Activated T-cell treated with anti-CD3 and anti-CD28 coated beads, Interleukin-2, amount 50 U/mL, for 1 hour (primary cell): ENCODE data around the gene MRTFB.

Experiments used
- DNase-seq: peaks from one replicate; pipeline ENCODE4 v3.0.0-alpha.2; 2020

The MRTFB gene

DNA sequence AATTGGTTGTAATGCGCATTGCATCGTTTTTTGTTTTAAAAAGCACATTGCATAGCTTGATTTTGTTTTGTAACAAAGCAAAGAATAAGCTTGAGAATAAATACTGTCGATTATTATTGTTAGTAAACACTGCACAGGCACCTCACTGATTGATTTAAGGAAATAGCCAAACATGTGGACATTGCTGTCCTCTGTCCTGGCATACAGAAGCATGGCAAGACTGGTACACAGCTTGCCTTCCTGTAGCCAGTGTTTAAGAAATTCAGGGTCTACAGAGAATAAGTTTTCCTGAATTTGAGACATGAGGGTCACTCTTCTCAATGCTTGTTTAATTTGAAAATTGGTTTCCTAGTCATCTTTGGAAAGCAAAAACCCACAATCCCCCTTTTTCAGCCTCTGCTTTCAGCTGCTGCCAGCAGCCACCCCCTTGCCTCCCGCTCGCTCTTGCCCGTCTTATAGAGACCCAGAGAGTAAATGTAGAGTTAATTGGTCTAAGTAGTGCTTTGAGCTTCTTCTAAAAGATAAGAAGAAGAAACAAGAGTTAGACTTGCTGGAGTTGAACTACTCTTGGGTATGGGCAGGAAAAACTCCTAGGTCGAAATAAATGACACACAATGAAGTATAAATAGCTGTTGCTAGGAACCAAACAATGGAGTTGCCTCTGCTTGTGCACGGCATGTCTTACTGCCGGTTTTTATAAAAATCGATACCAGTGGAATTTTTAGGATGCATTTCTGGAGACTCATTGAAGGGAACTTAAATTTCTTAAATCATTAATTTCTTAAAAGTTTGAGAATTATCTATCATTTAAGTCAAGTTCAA is 116.6 kb downstream of the MRTFB start:
- DNase-seq = no peak

GRCh38 chr16:14193316-14193871 is 122.3 kb downstream of the MRTFB start:
- DNase-seq = no peak

GRCh38 chr16:14194721-14195120 is 123.6 kb downstream of the MRTFB start:
- no peak for DNase-seq

GRCh38 chr16:14196011-14196410 is 124.9 kb downstream of the MRTFB start:
- DNase-seq = no peak

GRCh38 chr16:14196539-14196938 is 125.4 kb downstream of the MRTFB start:
- no peak for DNase-seq

DNA sequence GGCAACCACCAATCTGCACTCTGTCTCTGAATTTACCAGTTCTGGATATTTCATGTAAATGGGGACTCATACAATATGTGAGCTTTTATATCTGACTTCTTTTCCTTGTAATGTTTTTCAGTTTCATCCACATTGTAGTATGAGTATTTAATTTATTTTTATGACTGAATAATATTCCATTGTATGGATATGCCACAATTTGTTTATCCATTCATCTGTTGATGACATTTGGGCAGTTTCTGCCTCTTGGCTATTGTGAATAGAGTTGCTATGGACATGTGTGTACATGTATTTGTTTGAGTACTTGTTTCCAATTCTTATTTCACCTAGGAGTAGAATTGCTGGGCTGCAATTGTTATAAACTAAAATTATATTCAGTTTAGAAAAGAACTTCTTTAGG is 126.9 kb downstream of the MRTFB start:
- no peak for DNase-seq

DNA sequence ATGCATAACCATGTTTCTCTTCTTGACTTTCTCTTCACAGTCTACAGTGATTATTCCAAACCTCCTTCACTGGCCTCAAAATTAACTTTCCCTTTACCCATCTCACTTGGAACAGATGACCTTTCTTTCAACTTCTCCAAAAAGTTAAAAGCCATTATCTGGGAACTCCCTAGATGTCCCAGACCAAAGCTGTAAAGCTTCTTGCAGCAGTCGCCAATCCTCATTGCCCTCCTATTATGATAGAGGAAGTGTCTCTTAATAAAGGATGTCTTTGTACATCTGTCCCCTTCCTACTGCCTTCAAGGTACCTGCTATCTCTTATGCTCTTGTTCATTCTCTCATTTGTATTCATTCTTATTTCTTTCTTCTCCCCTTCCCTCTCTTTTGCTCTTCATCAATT is 127.5 kb downstream of the MRTFB start:
- no peak for DNase-seq

- DNase-seq = no peak
Measured at GRCh38 chr16:14199199-14199598, 128.1 kb downstream of the MRTFB start.

GRCh38 chr16:14199624-14200023 is 128.5 kb downstream of the MRTFB start:
- no peak for DNase-seq

DNA sequence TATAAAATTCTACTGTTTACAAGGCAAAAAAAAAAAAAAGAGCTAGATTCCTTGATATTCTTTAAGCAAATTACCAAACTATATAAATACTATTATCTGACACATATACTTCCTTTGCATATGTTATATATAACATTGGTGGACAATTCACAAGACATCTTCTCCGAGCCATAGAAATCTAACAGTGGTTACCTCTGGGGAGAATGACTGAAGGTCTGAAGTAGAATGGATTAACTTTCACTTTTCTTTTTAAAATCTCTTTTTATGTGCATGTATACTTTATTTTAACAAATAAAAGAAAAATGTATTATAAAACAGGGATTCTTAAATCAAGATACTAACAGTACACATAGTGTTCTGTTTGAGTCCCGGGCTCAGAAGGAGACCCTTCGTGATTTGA is 131.0 kb downstream of the MRTFB start:
- no peak for DNase-seq

DNA sequence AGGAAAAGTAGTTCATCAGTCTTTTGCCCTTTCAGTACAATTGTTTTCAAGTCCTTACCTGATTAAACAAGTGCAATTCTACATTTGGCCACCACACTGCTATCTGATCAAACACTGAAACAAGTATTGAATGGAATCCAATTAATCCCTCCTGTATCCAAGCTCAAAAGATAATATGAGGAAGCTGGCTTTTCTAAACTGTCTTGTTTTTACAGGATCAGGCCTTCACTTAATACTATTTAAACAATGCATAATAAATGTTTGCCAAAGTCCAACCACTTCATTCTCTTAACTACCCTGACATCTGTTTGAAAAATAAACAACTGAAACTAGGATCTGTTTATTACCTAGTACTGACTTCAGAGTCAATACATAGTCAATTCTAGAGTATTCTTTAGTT is 131.6 kb downstream of the MRTFB start:
- DNase-seq = no peak

- no peak for DNase-seq
Measured at GRCh38 chr16:14203166-14203565, 132.0 kb downstream of the MRTFB start.

DNA sequence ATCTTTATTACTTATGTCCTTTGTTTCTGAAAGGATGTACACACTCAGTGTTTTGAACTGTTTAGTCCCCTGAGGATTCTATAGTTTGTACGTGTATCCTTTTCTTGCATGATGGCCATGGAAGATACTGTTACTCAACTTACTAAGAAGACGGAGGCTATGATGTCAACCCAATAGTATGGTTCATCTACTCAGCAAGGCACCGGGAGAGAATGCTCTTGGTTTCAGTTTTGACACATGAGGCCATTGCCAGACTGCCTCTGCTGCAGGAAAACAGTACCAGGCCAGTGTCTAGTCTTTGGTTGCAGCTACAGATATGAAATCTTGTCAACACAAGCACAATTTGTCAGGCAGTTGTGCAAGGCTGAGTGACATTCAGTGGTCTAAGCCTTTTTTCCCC is 134.5 kb downstream of the MRTFB start:
- no peak for DNase-seq

- DNase-seq = no peak
Measured at GRCh38 chr16:14211856-14212543, 140.9 kb downstream of the MRTFB start.

GRCh38 chr16:14215941-14216340 is 144.8 kb downstream of the MRTFB start:
- no peak for DNase-seq

DNA sequence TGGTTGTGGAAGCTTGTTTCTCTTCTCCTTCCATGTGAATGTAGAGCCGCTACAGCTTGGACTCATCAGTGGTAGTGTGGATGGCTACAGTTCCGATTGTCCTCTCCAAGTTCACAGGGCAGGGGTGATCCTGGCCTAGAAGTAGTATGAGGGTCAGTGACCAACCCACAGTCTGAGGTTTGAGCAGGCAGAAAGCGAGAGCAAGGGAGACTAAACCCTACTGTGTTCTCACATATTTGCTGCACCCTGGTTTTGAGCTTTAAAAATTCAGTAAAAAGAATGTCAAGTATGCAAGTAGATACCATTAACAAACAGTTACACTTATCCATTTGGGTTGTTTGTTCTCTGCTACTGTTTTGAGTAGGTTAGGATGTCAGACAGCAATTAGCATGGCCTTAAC is 148.9 kb downstream of the MRTFB start:
- DNase-seq = no peak

DNA sequence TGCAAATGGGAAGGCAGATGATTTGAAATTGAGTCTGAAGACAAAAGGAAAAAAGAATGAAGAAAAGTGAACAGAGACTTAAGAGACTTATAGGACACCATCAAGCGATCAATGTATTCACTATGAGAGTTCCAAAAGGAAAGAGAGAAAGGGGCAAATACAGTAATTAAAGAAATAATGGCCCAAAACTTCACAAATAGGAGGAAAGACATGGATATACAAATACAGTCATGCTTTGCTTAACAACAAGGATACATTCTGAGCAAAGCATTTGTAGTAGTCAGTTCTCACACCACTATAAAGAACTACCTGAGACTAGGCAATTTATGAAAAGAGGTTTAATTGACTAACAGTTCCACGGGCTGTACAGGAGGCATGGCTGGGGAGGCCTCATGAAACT is 152.5 kb downstream of the MRTFB start:
- DNase-seq = no peak

- DNase-seq = no peak
Measured at GRCh38 chr16:14225457-14225856, 154.3 kb downstream of the MRTFB start.

GRCh38 chr16:14232106-14232864 is 161.2 kb downstream of the MRTFB start:
- no peak for DNase-seq

- DNase-seq = no peak
Measured at GRCh38 chr16:14236401-14236800, 165.3 kb downstream of the MRTFB start.

DNA sequence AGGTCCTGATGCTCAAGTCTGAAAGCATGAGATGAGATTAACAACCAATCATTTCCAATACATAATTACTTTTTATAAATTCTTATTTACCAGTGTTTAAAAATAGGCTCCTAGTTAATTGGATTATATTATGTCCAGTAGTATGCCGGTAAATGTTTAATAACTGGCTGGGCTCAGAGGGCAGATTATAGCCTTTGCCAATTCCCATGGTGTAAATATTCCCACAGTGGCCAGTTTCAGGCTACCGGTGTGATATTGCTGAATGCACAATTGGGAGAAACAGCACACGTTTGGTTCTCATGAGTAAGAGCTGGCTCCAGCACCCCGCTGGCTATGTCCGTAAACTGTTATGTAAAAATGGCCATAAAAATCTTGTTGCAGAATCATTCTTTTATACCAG is 167.6 kb downstream of the MRTFB start:
- no peak for DNase-seq

- no peak for DNase-seq
Measured at GRCh38 chr16:14239791-14240190, 168.7 kb downstream of the MRTFB start.

DNA sequence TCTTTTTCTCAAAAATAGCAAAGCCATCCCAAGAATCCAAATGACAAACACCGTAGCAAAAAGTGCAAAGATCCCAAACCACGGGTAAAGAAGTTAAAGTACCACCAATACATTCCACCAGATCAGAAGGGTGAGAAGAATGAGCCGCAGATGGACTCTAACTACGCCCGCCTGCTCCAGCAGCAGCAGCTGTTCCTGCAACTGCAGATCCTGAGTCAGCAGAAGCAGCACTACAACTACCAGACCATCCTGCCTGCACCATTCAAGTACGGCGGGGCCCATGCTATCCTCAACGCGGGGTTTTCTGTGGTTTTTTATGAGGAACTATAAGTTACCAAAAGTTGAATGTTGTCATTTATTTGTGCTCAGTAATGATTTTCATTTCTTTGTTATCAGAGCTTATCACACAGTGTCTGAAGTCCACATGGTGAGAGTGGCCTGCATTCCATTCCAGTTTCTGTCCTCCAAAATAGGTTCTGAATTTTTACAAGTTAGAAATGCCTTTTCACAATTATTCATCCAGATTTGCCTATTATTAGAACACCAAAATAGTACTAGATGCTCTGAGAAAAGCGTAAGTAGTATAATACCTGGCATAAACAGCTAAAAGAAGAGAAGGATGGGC is 169.2 kb downstream of the MRTFB start:
- no peak for DNase-seq
